Measurements from ENCODE around the gene TMIGD1. TPM values are rescaled to one million over a fixed set of nuclear protein-coding genes. Genes with fewer than 3 reads are reported as not detected.

The TMIGD1 gene
- total RNA-seq, 2 experiments from 2014 or later = not detected

- peaks cover 35% of the 10 kb centered on the region for H3K4me1 ChIP-seq (ENCODE audit: insufficient read depth, low read length)
- Mint-ChIP-seq H3K9me3 (no peaks in the 10 kb centered on the region), H3K27me3 (no peaks in the 10 kb centered on the region), H3K4me3 (peak overlapping the region; percentile 78), H3K27ac (peak overlapping the region; percentile 93), H3K4me1 (ENCODE audit: low read depth) (peaks cover 47% of the 10 kb centered on the region), H3K36me3 (ENCODE audit: low read depth) (peaks cover 6% of the 10 kb centered on the region)
- ChIA-PET POLR2A (interaction anchor here (0.6 to 3.5 kb wide), 3 partner anchors 13 to 45 kb away, joined by 4 to 15 read pairs (median 6); no protein-coding TSS in a partner anchor), CTCF (interaction anchor here (1.1 to 1.8 kb wide), 3 partner anchors 13 to 100 kb away, joined by 3 read pairs; partner anchors contain the start of gene GOSR1)
- no peaks in the 10 kb centered on the region for H3K27me3 ChIP-seq (ENCODE audit: control insufficient read depth in 1 of 2, insufficient read depth in 2 of 2, low read length in 2 of 2)
- H3K36me3 ChIP-seq (ENCODE audit: insufficient read depth, low read length) = no peaks in the 10 kb centered on the region
- DNase-seq (no peak), ATAC-seq (ENCODE audit: poor library complexity) (no peak)
- no peak overlapping the region for H3K27ac ChIP-seq (ENCODE audit: low read depth in 1 of 2, low read length in 2 of 2)
- H3K9me3 ChIP-seq (ENCODE audit: control insufficient read depth in 1 of 2, insufficient read depth in 1 of 2, low read length in 2 of 2) = no peaks in the 10 kb centered on the region
- no peak for TF ChIP-seq CTCF (IDR thresholded peaks at IDR 0.05)
- intact Hi-C loops (cut with DNase I, micrococcal nuclease) = loop anchor here (2.0 to 10.0 kb wide), 6 partner anchors 35 to 448 kb away; partner anchors contain the start of genes CRLF3 (in 1 of the 2), NSRP1 (in 1 of the 2) and SSH2 (in 1 of the 2)
- H3K4me3 ChIP-seq (ENCODE audit: low read length) = no peak overlapping the region
Measured at GRCh38 chr17:30376621-30377452, 43.0 kb upstream of the TMIGD1 start.

- POLR2A ChIA-PET = no interaction called here
- H3K4me3 Mint-ChIP-seq = no peak overlapping the region
- intact Hi-C loops (cut with DNase I, micrococcal nuclease) = loop anchor here (2.0 to 10.0 kb wide), 6 partner anchors 33 to 449 kb away; partner anchors contain the start of genes CRLF3 (in 1 of the 2), NSRP1 (in 1 of the 2) and SSH2 (in 1 of the 2)
- Histone ChIP-seq H3K9me3 (ENCODE audit: control insufficient read depth in 1 of 2, insufficient read depth in 1 of 2, low read length in 2 of 2) (no peaks in the 10 kb centered on the region), H3K27ac (ENCODE audit: low read depth in 1 of 2, low read length in 2 of 2) (no peak overlapping the region), H3K27me3 (ENCODE audit: control insufficient read depth in 1 of 2, insufficient read depth in 2 of 2, low read length in 2 of 2) (no peaks in the 10 kb centered on the region), H3K36me3 (ENCODE audit: insufficient read depth, low read length) (no peaks in the 10 kb centered on the region), H3K4me1 (ENCODE audit: insufficient read depth, low read length) (peaks cover 35% of the 10 kb centered on the region), H3K4me3 (ENCODE audit: low read length) (no peak overlapping the region)
- TF ChIP-seq CTCF (IDR thresholded peaks at IDR 0.05) = no peak
- no peaks in the 10 kb centered on the region for H3K9me3 Mint-ChIP-seq
- CTCF ChIA-PET = interaction anchor here (1.1 kb wide), 1 partner anchor 12 kb away, joined by 3 read pairs; no protein-coding TSS in a partner anchor
- no peaks in the 10 kb centered on the region for H3K27me3 Mint-ChIP-seq
- H3K36me3 Mint-ChIP-seq (ENCODE audit: low read depth) = peaks cover 6% of the 10 kb centered on the region
- ATAC-seq (ENCODE audit: poor library complexity) (no peak), DNase-seq (no peak)
- H3K27ac Mint-ChIP-seq = no peak overlapping the region
- H3K4me1 Mint-ChIP-seq (ENCODE audit: low read depth) = peaks cover 35% of the 10 kb centered on the region
Measured at GRCh38 chr17:30375661-30376060, 41.8 kb upstream of the TMIGD1 start.

- no peak for TF ChIP-seq CTCF (IDR thresholded peaks at IDR 0.05)
- Mint-ChIP-seq H3K36me3 (ENCODE audit: low read depth) (no peaks in the 10 kb centered on the region), H3K4me3 (no peak overlapping the region), H3K27ac (no peak overlapping the region), H3K4me1 (ENCODE audit: low read depth) (peaks cover 14% of the 10 kb centered on the region), H3K27me3 (no peaks in the 10 kb centered on the region), H3K9me3 (no peaks in the 10 kb centered on the region)
- DNase-seq = peak in 2 of 14 experiments; percentile 11 to 42
- Histone ChIP-seq H3K4me1 (ENCODE audit: insufficient read depth, low read length) (peaks cover 15% of the 10 kb centered on the region), H3K4me3 (ENCODE audit: low read length) (no peak overlapping the region), H3K27me3 (ENCODE audit: control insufficient read depth in 1 of 2, insufficient read depth in 2 of 2, low read length in 2 of 2) (no peaks in the 10 kb centered on the region), H3K36me3 (ENCODE audit: insufficient read depth, low read length) (no peaks in the 10 kb centered on the region), H3K9me3 (ENCODE audit: control insufficient read depth in 1 of 2, insufficient read depth in 1 of 2, low read length in 2 of 2) (no peaks in the 10 kb centered on the region), H3K27ac (ENCODE audit: low read depth in 1 of 2, low read length in 2 of 2) (no peak overlapping the region)
- no peak for ATAC-seq (ENCODE audit: poor library complexity)
- ChIA-PET POLR2A (interaction anchor here (1.0 kb wide), 1 partner anchor 9 kb away, joined by 3 read pairs; no protein-coding TSS in a partner anchor), CTCF (no interaction called here)
- intact Hi-C loops (cut with DNase I, micrococcal nuclease) = loop anchor here in 1 of 2 experiments (10.0 kb wide), 2 partner anchors 342 to 452 kb away; partner anchors contain the start of gene CRLF3
Measured at GRCh38 chr17:30372755-30373154, 38.9 kb upstream of the TMIGD1 start.
